GM10248 (cell line): Measurements from ENCODE around the gene LEMD3.

Source experiments
- CTCF ChIA-PET: fragments of 300-600 bp; sonication (Branson Sonifier 250); formaldehyde crosslinking; extraction: SDS; loops from one replicate; lab custom pipeline; 2021; ENCODE audit warnings: antibody characterized with exemption; lab: Yijun Ruan, JAX
- POLR2A ChIA-PET: fragments of 350-650 bp; sonication (Branson Sonifier 250); formaldehyde crosslinking; extraction: SDS; loops from one replicate; lab custom pipeline; 2020; ENCODE audit warnings: antibody characterized with exemption; lab: Yijun Ruan, JAX
- DNase-seq: peaks from one replicate; pipeline ENCODE4 v3.0.0; 2012; ENCODE audit errors: extremely low spot score
- CTCF ChIP-seq: IDR thresholded peaks from 2 replicates; pipeline ENCODE4 v1.5.1; 2012; ENCODE audit warnings: mild to moderate bottlenecking, low read depth; ENCODE audit errors: extremely low read depth, missing control alignments, control extremely low read depth

The LEMD3 gene

DNA sequence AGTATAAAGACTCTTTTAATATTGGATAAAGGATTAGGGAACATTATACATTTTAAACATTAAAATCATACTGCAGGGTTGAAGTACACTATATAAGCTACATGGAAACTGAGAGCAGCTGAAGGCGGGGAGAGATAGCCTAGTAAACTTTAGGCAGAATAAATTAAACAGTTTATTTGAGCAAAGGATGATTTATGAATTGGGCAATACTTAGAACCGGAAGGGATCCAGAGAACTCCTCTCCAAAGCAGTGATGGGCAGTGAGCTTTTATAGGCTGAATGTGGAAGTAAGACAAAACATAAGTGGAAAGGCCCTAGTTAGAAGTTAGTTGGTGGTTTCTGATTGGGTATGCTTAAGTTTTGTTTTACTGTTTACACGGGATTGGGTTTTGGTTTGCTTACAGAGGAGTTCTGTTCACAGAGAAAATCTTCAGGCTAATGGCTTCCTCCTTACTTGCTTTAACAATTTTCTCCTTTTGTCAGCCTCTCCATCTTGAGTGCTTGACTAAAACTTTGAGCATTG is 18.9 kb downstream of the LEMD3 start:
- TF ChIP-seq CTCF: no peak
- ChIA-PET POLR2A (no interaction called here), CTCF (interaction anchor here (2.0 kb wide), 1 partner anchor 10 kb away, joined by 4 read pairs; no protein-coding TSS in a partner anchor)
- no peak for DNase-seq

DNA sequence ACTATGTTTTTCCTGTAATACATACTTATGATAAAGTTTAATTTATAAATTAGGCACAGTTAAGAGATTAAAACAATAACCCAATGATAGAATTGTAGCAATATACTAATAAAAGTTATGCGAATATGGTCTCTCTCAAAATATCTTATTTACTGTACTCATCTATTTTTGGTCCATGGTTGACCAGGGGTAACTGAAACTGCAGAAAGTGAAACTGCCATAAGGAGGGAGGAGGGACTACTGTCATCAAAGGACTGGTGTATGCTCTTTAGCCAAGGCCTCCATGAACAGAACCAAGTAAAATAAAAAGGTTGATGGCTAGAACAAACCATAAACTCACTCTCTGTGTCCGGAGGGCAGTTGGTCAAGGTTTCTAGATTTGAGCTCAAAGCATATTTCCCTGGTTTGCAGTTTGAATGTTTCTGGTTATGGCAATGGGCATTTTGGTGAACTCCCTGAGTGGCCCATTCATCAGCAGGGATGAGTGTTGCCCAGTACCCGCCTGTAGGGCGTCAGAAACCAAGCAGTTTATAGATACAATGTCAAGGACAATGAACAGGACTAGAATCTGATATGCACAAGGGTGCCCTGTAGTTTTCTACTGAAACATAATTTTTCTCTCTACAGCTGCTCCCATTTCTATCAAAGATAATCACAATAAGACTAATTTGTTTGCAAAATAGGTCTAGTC is 19.8 kb downstream of the LEMD3 start:
- ChIA-PET POLR2A (no interaction called here), CTCF (interaction anchor here (1.2 to 2.0 kb wide), 3 partner anchors 9 to 20 kb away, joined by 3 to 4 read pairs (median 4); no protein-coding TSS in a partner anchor)
- DNase-seq: peak; percentile 25
- no peak for TF ChIP-seq CTCF

GRCh38 chr12:65192963-65193516 is 23.7 kb downstream of the LEMD3 start:
- CTCF ChIA-PET: interaction anchor here (0.9 to 3.4 kb wide), 7 partner anchors 10 to 38 kb away, joined by 3 to 10 read pairs (median 4); partner anchors contain the start of gene LEMD3
- POLR2A ChIA-PET: no interaction called here
- no peak for DNase-seq
- no peak for TF ChIP-seq CTCF

DNA sequence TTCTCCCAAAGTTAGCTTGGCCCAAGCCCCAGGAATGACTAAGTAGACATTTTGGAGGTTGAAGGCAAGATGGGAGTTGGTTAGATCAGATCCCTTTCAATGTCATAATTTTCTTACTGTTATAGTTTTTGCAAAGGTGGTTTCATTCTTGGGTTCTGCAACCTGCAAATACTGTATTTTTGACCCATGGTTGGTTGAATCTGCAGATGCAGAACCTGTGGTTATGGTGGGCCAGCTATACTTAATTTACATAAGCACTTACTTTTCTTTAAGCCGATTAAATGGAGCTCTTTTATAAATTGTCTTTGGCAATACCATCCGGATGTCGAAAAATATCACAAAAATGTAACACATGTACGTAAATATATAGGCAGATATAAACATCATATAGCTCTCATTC is 25.6 kb downstream of the LEMD3 start:
- no peak for TF ChIP-seq CTCF
- POLR2A ChIA-PET: no interaction called here
- CTCF ChIA-PET: interaction anchor here (1.1 to 4.1 kb wide), 9 partner anchors 9 to 394 kb away, joined by 3 to 18 read pairs (median 4); no protein-coding TSS in a partner anchor
- no peak for DNase-seq

GRCh38 chr12:65195387-65196055 is 26.1 kb downstream of the LEMD3 start:
- ChIA-PET CTCF (interaction anchor here (0.9 to 4.1 kb wide), 11 partner anchors 8 to 1319 kb away, joined by 3 to 18 read pairs (median 4); no protein-coding TSS in a partner anchor), POLR2A (no interaction called here)
- TF ChIP-seq CTCF: no peak
- DNase-seq: no peak
